ENCODE data around the gene ABCD2.

DNA sequence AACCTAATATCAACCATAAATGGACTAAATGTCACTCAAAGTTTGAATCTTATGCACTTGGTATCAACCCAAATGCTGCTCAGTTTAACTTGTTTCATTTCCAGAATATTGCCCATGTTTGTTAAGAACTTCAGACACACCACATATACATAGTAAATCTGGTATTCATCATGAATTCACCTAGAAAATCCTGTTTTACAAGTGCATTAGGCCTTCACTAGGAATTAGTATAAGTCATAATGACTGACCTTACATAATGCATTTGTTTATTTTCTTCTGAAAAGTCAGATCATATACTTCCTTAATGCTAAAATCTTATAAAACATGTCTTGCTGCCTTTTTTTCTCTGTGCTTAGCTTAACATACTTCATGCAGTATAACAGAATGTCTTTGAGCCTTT, 66.1 kb downstream of the ABCD2 start:
- TF ChIP-seq, protein P1, sequence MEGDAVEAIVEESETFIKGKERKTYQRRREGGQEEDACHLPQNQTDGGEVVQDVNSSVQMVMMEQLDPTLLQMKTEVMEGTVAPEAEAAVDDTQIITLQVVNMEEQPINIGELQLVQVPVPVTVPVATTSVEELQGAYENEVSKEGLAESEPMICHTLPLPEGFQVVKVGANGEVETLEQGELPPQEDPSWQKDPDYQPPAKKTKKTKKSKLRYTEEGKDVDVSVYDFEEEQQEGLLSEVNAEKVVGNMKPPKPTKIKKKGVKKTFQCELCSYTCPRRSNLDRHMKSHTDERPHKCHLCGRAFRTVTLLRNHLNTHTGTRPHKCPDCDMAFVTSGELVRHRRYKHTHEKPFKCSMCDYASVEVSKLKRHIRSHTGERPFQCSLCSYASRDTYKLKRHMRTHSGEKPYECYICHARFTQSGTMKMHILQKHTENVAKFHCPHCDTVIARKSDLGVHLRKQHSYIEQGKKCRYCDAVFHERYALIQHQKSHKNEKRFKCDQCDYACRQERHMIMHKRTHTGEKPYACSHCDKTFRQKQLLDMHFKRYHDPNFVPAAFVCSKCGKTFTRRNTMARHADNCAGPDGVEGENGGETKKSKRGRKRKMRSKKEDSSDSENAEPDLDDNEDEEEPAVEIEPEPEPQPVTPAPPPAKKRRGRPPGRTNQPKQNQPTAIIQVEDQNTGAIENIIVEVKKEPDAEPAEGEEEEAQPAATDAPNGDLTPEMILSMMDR (IDR thresholded peaks at IDR 0.05), result no peak
- no peak for TF ChIP-seq EP300 (IDR thresholded peaks at IDR 0.05)

All from upper lobe of left lung (tissue), 4 donors.